NB4 (cell line): ENCODE measurements around the gene MEF2A.

ENCODE experiments used
- POLR2A ChIP-seq: IDR thresholded peaks from 2 replicates; pipeline ENCODE4 v1.6.1; 2011; ENCODE audit warnings: mild to moderate bottlenecking; ENCODE audit not compliant: insufficient read length; ENCODE audit errors: extremely low read depth
- TF ChIP-seq, protein P1 (sequence below): IDR thresholded peaks from one replicate; pipeline ENCODE4 v1.5.1; 2012; ENCODE audit warnings: low read depth, low read length

GRCh38 chr15:99711625-99712024 is 145.8 kb downstream of the MEF2A start:
- TF ChIP-seq, protein P1, sequence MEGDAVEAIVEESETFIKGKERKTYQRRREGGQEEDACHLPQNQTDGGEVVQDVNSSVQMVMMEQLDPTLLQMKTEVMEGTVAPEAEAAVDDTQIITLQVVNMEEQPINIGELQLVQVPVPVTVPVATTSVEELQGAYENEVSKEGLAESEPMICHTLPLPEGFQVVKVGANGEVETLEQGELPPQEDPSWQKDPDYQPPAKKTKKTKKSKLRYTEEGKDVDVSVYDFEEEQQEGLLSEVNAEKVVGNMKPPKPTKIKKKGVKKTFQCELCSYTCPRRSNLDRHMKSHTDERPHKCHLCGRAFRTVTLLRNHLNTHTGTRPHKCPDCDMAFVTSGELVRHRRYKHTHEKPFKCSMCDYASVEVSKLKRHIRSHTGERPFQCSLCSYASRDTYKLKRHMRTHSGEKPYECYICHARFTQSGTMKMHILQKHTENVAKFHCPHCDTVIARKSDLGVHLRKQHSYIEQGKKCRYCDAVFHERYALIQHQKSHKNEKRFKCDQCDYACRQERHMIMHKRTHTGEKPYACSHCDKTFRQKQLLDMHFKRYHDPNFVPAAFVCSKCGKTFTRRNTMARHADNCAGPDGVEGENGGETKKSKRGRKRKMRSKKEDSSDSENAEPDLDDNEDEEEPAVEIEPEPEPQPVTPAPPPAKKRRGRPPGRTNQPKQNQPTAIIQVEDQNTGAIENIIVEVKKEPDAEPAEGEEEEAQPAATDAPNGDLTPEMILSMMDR = no peak
- TF ChIP-seq POLR2A = no peak
